GM18498 (cell line): ENCODE data around the gene BDH1.
"Not testable (repeated sequence)": the region's sequence is repeated elsewhere in the genome, so short reads cannot be mapped to it uniquely, and the experiment has no call there.

Experiments used
- ATAC-seq: cut with Tn5 transposase; IDR thresholded peaks from one replicate; pipeline ENCODE4 v1.9.1; 2021; ENCODE audit warnings: mild to moderate bottlenecking, moderate library complexity; ENCODE audit not compliant: unreplicated experiment

BDH1 gene

GRCh38 chr3:197490098-197491058 is 65.4 kb downstream of the BDH1 start:
- no peak for ATAC-seq

DNA sequence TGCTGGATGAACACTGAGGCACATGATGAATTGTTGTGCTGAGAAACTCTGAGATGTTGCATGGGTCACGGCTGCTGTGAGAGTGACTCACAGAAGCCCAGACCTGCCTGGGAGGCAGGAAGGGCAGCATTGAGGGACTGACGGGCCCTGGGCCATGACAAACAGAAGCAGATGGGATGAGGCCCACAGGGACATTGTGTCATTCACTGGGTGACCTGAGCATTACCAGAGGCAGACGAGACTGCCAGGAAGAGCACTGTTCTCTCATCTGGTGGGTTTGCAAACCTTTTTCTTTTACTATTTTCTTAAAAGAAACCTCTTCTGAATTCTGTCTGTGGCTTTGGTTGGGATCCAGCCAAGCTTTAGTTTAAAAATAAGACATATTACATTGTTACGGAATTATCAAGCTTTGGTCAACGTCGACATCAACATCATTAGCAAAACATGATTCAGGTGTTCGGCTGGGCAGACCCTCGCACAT is 67.8 kb downstream of the BDH1 start:
- ATAC-seq, result no peak

DNA sequence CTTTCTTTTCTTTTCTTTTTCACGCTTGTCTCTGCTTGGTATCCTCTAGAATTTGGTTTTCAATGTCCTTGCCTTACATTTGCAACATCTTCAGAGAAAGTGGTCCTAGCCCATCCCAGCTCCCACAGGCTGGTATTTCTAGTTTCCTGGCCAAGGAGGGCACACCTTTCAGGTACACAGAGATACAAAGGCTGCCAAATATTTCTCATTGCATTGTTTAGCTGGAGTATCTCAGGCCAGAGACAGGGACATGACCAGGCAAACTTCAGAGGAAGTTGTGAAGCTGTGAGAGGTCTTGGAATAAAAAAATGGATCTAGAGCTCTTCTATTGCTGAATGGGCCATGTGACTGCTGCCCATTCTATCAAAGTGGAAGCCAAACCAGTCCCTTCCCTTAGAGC is 68.9 kb downstream of the BDH1 start:
- no peak for ATAC-seq

GRCh38 chr3:197485143-197485542 is 70.6 kb downstream of the BDH1 start:
- no peak for ATAC-seq

- no peak for ATAC-seq
These were observed 71.4 kb downstream of the BDH1 start for GRCh38 chr3:197484204-197484901.

- ATAC-seq, result no peak
These were observed 73.8 kb downstream of the BDH1 start for GRCh38 chr3:197482001-197482400.

- no peak for ATAC-seq
These were observed 75.4 kb downstream of the BDH1 start for GRCh38 chr3:197480320-197480719.

DNA sequence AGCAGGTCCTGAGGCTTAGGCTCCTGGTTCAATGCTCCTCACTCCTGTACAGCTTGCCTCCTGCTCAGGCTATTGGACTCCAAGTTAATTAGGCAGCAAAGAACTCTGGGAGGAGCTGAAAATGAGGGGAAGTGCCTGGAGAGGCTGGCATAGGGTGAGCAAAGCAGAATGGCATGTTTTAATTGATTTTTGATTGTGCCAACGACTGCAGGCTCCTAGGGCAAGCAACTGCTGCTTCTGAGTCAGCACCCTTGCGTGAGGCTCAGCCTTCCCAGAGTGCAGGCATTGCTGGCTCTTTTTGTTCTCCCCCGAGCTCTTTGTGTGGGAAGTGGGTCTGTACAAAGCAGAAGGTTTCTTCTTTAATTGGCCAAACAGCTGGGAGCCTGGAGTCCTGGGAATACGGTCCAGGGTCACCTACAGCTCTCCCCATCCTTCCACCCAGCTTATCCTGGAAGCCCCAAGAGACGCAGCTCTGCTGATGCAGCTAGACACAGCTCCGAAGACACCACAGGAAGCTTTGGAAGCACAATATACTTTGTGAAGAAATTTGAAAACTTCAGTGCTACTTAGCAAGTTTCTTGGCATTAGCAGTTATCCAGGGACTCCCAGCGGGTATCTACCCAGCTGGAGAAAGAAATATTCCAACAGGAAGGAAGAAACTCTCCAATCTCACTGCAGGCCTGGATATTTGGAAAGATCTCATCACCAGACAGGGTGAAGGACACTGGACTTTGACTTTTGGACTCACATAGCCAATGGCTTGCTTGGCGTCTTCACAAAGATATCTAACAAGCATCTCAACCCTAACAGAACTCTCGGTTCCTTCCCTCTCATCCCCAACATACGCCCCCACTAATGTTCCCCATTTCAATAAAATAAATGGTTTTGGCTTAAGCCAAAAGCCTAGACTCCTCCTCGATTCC is 76.8 kb downstream of the BDH1 start:
- no peak for ATAC-seq

DNA sequence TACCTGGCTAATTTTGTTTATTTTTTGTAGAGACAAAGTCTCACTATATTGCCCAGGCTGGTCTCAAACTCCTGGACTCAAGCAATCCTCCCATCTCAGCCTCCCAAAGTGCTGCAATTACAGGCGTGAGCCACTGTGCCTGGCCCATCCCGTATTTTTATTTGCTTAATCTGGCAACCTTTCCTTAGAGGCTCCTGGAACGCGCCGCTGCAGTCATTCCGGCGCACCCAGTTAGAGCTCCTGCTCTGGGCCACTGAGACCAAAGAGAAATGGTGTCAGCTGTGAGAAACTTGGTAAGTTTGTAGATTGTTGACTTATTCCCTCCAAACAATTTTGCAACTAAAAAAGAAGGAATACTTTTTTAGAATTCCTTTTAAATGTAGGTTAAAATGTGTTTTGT is 78.0 kb downstream of the BDH1 start:
- ATAC-seq, result not testable (repeated sequence)

DNA sequence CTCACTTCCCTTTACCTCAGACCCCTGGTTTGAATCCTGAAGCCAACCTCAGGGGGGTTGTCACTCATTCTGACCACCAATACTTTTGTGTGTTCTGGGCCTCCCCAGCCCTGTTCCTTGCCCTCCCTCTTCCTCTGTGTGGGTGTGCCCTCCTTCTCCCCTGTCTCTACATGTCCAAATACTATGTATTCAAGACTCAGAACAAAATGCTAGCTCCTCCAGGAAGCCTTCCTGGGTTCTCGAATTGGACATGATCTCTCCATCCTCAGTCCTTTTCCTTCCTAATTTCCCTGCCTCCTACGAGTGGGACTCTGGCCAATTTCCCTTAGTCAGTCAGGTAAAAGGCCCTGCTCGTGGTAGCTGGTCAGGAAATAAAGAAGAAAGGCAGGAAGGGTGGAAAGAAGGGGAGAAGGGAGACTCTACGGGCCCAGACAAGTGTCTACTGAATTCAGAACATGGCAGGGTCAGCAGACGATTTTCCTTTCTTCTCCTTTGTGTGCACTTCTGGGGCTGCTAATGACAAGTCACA is 79.7 kb downstream of the BDH1 start:
- ATAC-seq, result no peak

DNA sequence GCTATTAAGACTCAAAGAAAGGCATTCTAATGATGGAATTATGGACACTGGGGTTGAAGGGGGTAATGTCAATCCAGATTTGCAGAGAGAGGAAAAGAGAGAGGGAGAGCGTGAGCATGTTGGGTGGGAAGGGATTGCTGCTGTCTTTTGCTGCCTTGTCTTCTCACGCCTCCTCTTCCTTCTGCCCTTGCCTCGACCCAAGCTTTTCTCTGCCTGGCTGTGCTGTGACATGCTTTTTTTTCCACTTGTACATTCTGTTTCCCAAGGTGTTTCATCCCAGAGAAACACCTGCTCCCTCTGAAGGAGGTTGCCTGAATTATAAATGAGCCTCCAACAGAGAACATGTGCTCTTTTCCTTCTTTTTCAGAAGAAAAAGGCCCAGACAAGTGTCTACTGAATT is 80.3 kb downstream of the BDH1 start:
- no peak for ATAC-seq

DNA sequence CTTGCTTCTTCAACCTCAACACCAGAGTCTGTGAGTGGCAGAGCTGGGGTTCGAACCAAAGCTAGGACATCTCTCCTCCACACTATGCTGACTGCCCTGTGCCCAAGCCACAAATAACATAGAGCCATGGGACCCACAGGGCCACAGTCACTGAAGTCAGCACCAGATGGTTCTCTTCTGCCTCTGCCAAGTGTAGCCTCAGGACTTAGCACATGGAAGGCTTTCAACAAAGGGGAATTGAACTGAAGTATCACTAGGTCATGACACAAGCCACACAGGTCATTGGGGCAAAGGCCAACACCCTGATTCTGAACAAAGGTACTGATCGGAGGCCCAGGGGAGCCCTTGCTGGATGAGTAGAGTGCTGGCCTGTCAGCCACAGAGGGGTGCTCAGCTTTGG is 83.6 kb downstream of the BDH1 start:
- no peak for ATAC-seq

DNA sequence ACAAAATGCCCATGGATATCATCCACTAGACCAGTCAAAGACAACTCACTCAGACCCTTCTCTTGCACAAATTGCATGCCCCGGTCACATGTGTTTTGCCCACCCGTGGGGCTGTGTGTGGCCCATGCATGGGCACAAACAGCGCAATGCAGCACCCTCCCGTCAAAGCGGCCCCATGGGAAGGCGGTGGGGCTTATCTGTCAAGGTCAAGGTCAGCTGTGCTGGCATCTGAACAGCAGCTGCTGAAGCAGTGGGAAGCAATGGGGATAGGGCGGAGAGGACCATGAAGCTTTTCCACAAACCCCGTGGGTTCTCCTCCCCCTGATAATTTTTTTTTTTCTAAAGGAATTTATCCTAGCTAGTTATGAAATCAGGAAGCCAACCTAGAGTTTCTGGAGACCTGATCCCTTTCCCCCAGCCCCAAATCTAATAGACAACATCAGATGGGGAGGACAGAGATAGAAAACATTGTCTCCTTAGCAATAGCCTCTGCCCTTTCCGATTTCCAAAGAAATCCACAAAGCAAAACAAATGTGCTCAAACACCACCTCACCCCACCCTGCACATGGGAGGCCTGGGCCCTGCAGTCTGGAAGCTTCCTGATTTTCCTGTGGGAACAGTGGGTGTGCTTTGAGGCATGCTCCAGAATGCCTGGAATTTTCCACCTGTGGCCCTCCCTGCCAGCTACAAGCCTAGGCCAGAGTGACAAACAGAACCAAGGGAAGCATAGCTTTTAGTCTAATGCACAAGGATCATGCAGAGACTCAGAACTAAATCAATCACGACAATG is 84.4 kb downstream of the BDH1 start:
- ATAC-seq, result no peak

GRCh38 chr3:197468866-197469382 is 86.8 kb downstream of the BDH1 start:
- no peak for ATAC-seq

GRCh38 chr3:197468167-197468566 is 87.6 kb downstream of the BDH1 start:
- no peak for ATAC-seq

DNA sequence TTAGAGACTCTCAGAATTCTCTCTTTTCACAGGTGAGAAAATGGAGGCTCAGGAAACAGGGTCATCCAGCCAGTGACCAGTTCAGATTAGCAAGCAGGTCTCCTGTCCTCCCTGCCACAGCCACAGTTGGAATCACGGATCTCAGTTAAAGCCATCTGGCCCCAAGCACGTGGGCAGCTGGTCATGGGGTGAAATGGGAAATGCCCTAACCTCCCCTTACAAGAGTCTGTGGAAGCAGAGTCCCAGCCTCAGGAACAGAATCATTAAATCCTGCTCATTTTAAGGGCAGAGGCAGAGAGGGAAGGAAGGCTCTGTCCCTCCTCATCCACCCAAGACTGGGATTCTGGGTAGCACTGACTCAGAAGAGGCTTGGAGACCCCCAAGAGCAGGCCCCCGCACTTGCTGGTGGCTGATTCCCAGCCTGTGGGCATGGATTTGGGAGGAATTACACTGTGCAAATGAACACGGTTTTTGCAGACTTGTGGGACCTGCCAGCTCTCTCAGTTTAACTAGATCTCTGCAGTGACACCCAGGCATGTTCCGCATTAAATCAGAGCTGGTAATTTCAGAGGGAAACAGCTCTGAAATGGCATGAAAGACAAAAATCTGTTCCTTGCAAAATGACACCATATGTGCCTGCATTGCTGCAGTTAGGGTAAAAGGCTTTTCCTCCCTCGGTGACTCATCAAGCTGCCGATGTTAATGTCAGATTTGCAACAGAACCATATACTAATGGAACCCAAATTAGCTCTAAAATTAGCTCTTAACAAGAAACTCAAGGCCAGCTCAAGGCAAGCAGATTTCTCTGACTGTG is 89.0 kb downstream of the BDH1 start:
- no peak for ATAC-seq

GRCh38 chr3:197465996-197466549 is 89.7 kb downstream of the BDH1 start:
- ATAC-seq, result no peak

GRCh38 chr3:197465197-197465995 is 90.4 kb downstream of the BDH1 start:
- ATAC-seq, result no peak
